ENCODE data around the gene BARX1. TPM values are rescaled to one million over a fixed set of nuclear protein-coding genes. Genes with fewer than 3 reads are reported as not detected.

BARX1 gene
- polyA plus RNA-seq, 3 donors, result not detected

DNA sequence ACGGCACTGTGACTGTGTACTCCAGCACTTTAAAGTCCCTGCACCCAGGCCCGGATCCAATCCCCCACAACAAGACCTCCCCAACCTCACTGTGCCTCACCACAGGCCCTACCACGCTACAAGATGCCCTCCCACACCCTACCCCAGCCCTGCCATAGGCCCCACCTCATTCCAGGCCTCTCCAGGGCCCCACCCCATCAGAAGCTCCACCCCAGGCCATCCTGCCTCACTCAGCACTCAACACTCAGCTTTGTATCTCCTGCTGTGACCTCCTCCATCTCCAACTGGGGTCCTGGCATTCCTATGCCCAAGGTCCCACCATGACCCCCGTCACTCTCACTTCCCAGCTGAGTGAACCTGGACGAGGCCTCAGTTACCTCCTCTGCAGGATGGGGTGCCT is 38.8 kb downstream of the BARX1 start:
- WGBS (ENCODE audit: insufficient coverage), result 75% methylated on average over 5 of the region's 5 CpGs
- no peaks in the 10 kb centered on the region for H3K9me3 ChIP-seq (replicated peaks in 1 of 2; ENCODE audit: control insufficient read depth in 1 of 2, insufficient read depth in 1 of 2, low read length in 2 of 2)
- no peak overlapping the region for H3K4me2 ChIP-seq (replicated peaks; ENCODE audit: extremely low read depth, low read length, poor library complexity, severe bottlenecking)

GRCh38 chr9:93911801-93912554 is 43.2 kb downstream of the BARX1 start:
- intact Hi-C loops (cut with micrococcal nuclease), result no loop called here
- no peaks in the 10 kb centered on the region for H3K36me3 ChIP-seq (replicated peaks in 1 of 2; ENCODE audit: control insufficient read depth in 1 of 2, insufficient read depth in 2 of 2, low read length in 2 of 2)
- H3K4me1 ChIP-seq (ENCODE audit: control insufficient read depth in 1 of 2, insufficient read depth in 2 of 2, low read length in 2 of 2), result no peaks in the 10 kb centered on the region
- H3K27ac ChIP-seq (ENCODE audit: low read depth in 1 of 2, low read length in 2 of 2), result no peak overlapping the region
- H3K79me2 ChIP-seq (ENCODE audit: insufficient read depth, low read length), result no peaks in the 10 kb centered on the region
- H3K9me3 Mint-ChIP-seq, result peaks cover 0 to 2% (median 0%) of the 10 kb centered on the region in 7 donors
- H3K4me3 ChIP-seq (replicated peaks in 1 of 3; ENCODE audit: low read depth in 2 of 3, low read length in 3 of 3), result no peak overlapping the region
- H3K9ac ChIP-seq (ENCODE audit: insufficient read depth, low read length, poor library complexity, severe bottlenecking), result no peak overlapping the region
- no peak for DNase-seq
- peaks cover 0 to 9% of the 10 kb centered on the region in 2 donors for H3K27me3 ChIP-seq (ENCODE audit: control insufficient read depth in 2 of 2, insufficient read depth in 2 of 2, low read length in 2 of 2)
- TF ChIP-seq, protein P1, sequence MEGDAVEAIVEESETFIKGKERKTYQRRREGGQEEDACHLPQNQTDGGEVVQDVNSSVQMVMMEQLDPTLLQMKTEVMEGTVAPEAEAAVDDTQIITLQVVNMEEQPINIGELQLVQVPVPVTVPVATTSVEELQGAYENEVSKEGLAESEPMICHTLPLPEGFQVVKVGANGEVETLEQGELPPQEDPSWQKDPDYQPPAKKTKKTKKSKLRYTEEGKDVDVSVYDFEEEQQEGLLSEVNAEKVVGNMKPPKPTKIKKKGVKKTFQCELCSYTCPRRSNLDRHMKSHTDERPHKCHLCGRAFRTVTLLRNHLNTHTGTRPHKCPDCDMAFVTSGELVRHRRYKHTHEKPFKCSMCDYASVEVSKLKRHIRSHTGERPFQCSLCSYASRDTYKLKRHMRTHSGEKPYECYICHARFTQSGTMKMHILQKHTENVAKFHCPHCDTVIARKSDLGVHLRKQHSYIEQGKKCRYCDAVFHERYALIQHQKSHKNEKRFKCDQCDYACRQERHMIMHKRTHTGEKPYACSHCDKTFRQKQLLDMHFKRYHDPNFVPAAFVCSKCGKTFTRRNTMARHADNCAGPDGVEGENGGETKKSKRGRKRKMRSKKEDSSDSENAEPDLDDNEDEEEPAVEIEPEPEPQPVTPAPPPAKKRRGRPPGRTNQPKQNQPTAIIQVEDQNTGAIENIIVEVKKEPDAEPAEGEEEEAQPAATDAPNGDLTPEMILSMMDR (IDR thresholded peaks at IDR 0.05), result no peak
- H3K36me3 Mint-ChIP-seq, result no peaks in the 10 kb centered on the region
- no peak overlapping the region for H3K4me3 Mint-ChIP-seq
- 82% methylated on average over 20 of the region's 27 CpGs for WGBS (ENCODE audit: insufficient coverage)
- H3K4me2 ChIP-seq (replicated peaks; ENCODE audit: extremely low read depth, low read length, poor library complexity, severe bottlenecking), result no peak overlapping the region
- no peaks in the 10 kb centered on the region for H4K20me1 ChIP-seq (ENCODE audit: insufficient read depth, low read length)
- H3K9me3 ChIP-seq (replicated peaks in 1 of 2; ENCODE audit: control insufficient read depth in 1 of 2, insufficient read depth in 1 of 2, low read length in 2 of 2), result no peaks in the 10 kb centered on the region
- H2AFZ ChIP-seq (ENCODE audit: insufficient read depth, low read depth, low read length, poor library complexity, severe bottlenecking), result no peak overlapping the region
- H3K27ac Mint-ChIP-seq, result no peak overlapping the region
- H3K27me3 Mint-ChIP-seq (ENCODE audit: low read depth in 3 of 3), result peaks cover 16 to 29% (median 18%) of the 10 kb centered on the region in 3 donors
- H3K4me1 Mint-ChIP-seq, result peaks cover 2% of the 10 kb centered on the region

More for the DNA sequence above, 38.8 kb downstream of the BARX1 start:
- no peaks in the 10 kb centered on the region for H3K4me1 Mint-ChIP-seq
- H3K36me3 ChIP-seq (replicated peaks in 1 of 2; ENCODE audit: control insufficient read depth in 1 of 2, insufficient read depth in 2 of 2, low read length in 2 of 2), result no peaks in the 10 kb centered on the region
- H4K20me1 ChIP-seq (ENCODE audit: insufficient read depth, low read length), result no peaks in the 10 kb centered on the region
- no peaks in the 10 kb centered on the region for H3K36me3 Mint-ChIP-seq
- no peaks in the 10 kb centered on the region for H3K79me2 ChIP-seq (ENCODE audit: insufficient read depth, low read length)
- no peaks in the 10 kb centered on the region for H3K4me1 ChIP-seq (ENCODE audit: control insufficient read depth in 1 of 2, insufficient read depth in 2 of 2, low read length in 2 of 2)
- H3K9me3 Mint-ChIP-seq, result peaks cover 0 to 2% (median 0%) of the 10 kb centered on the region in 7 donors
- H3K27ac Mint-ChIP-seq, result no peak overlapping the region
- no peak overlapping the region for H3K4me3 Mint-ChIP-seq
- H3K27ac ChIP-seq (ENCODE audit: low read depth in 1 of 2, low read length in 2 of 2), result no peak overlapping the region
- H3K27me3 Mint-ChIP-seq (ENCODE audit: low read depth in 3 of 3), result peaks cover 0 to 9% (median 6%) of the 10 kb centered on the region in 3 donors
- DNase-seq, result no peak
- intact Hi-C loops (cut with micrococcal nuclease), result no loop called here
- no peaks in the 10 kb centered on the region for H3K27me3 ChIP-seq (ENCODE audit: control insufficient read depth in 2 of 2, insufficient read depth in 2 of 2, low read length in 2 of 2)
- no peak overlapping the region for H3K9ac ChIP-seq (ENCODE audit: insufficient read depth, low read length, poor library complexity, severe bottlenecking)
- H3K4me3 ChIP-seq (replicated peaks in 1 of 3; ENCODE audit: low read depth in 2 of 3, low read length in 3 of 3), result no peak overlapping the region
- no peak overlapping the region for H2AFZ ChIP-seq (ENCODE audit: insufficient read depth, low read depth, low read length, poor library complexity, severe bottlenecking)
- TF ChIP-seq, protein P1 (IDR thresholded peaks at IDR 0.05), result no peak
